K562 (cell line): ENCODE data around the gene TMEM107. TPM values are rescaled to one million over a fixed set of nuclear protein-coding genes. Genes with fewer than 3 reads are reported as not detected.

Experiments used
- ATF1 ChIP-seq, 2 experiments: fragments of 450-650 bp in 1 of 2; IDR thresholded peaks; 2 replicates each; pipeline ENCODE4 v1.6.1; 2016; ENCODE audit warnings: missing compliant biosample characterization in 1 of 2, missing genetic modification characterization in 1 of 2
- CEBPB ChIP-seq: fragments of 450-650 bp; IDR thresholded peaks from 2 replicates; pipeline ENCODE4 v1.6.1; 2016; ENCODE audit warnings: missing genetic modification characterization, missing compliant biosample characterization
- FOXK1 ChIP-seq: sonication (generic); formaldehyde crosslinking; IDR thresholded peaks from 2 replicates; pipeline ENCODE4 v1.8.0; 2022; ENCODE audit warnings: missing genetic modification reagents, mild to moderate bottlenecking, borderline replicate concordance
- ILK ChIP-seq: fragments of 450-650 bp; IDR thresholded peaks from 2 replicates; pipeline ENCODE4 v1.6.1; 2016; ENCODE audit warnings: missing genetic modification characterization, low read depth, mild to moderate bottlenecking, missing compliant biosample characterization, moderate library complexity, borderline replicate concordance
- MXI1 ChIP-seq: IDR thresholded peaks from 2 replicates; pipeline ENCODE4 v1.6.1; 2011; ENCODE audit warnings: low read depth, mild to moderate bottlenecking, improper control_type of control experiment, low read length
- NR2C1 ChIP-seq, 2 experiments: fragments of 450-650 bp; IDR thresholded peaks; 2 replicates each; pipeline ENCODE4 v1.6.1; 2017; ENCODE audit warnings: mild to moderate bottlenecking in 2 of 2, antibody characterized with exemption in 1 of 2, inconsistent platforms in 1 of 2, missing compliant biosample characterization in 1 of 2, missing genetic modification characterization in 1 of 2
- POLR2B ChIP-seq: fragments of 450-650 bp; IDR thresholded peaks from 2 replicates; pipeline ENCODE4 v1.6.1; 2018; ENCODE audit warnings: low read depth; ENCODE audit not compliant: partially characterized antibody
- POLR3G ChIP-seq: IDR thresholded peaks from 2 replicates; pipeline ENCODE4 v1.6.1; 2011; ENCODE audit not compliant: insufficient read length, insufficient replicate concordance; ENCODE audit errors: extremely low read depth
- PRPF4 ChIP-seq: fragments of 200-400 bp; formaldehyde crosslinking; IDR thresholded peaks from one replicate; pipeline ENCODE4 v1.6.1; 2017; ENCODE audit warnings: low read length, low read depth, mild to moderate bottlenecking; ENCODE audit not compliant: insufficient read depth, poor library complexity, severe bottlenecking
- RBFOX2 ChIP-seq: fragments of 200-400 bp; formaldehyde crosslinking; IDR thresholded peaks from 2 replicates; pipeline ENCODE4 v1.6.1; 2017; ENCODE audit warnings: low read depth, mild to moderate bottlenecking, low read length, moderate library complexity
- SMAD4 ChIP-seq: fragments of 250-450 bp; sonication (Bioruptor Pico); conservative IDR thresholded peaks from 2 replicates; pipeline ENCODE4 v1.8.0; 2021; ENCODE audit warnings: inconsistent platforms, mild to moderate bottlenecking, moderate library complexity
- polyA plus RNA-seq, 8 experiments: library from polyadenylated mRNA; depleted of rRNA in 4 of 8; stranded (reverse) in 5 of 8; unstranded in 3 of 8; fragments of >200 nt; fragmentation: Nextera tagmentation in 2 of 8; fragmentation: Illumina TruSeq in 1 of 8; extraction: Ambion mirVana in 2 of 8; extraction: Trizol in 1 of 8; gene quantifications; 2 replicates each; pipeline versions ENCODE4 v1.2.1 to v1.2.3, GENCODE V29; 2011 to 2014; ENCODE audit warnings: inconsistent platforms in 1 of 8, missing spikeins in 1 of 8
- total RNA-seq, 7 experiments: library from RNA; depleted of rRNA in 6 of 7; stranded (reverse); fragments of >200 nt in 6 of 7; fragmentation: Illumina TruSeq in 2 of 7; extraction: Trizol in 2 of 7; gene quantifications; 2 replicates each; pipeline versions ENCODE4 v1.2.1 to v1.2.3, GENCODE V29; 2011 to 2021; ENCODE audit warnings: low replicate concordance in 1 of 7
- TF ChIP-seq, protein P1 (sequence below): sonication (generic); formaldehyde crosslinking; IDR thresholded peaks from 2 replicates; pipeline ENCODE4 v1.8.0; 2022; ENCODE audit warnings: missing genetic modification reagents, mild to moderate bottlenecking, moderate library complexity, borderline replicate concordance
- TF ChIP-seq, protein P2 (sequence below): fragments of 250-450 bp; sonication (Bioruptor Pico); IDR thresholded peaks from 2 replicates; pipeline ENCODE4 v1.8.0; 2021; ENCODE audit warnings: moderate library complexity, mild to moderate bottlenecking, inconsistent platforms
- TF ChIP-seq, protein P3 (sequence below): sonication (generic); formaldehyde crosslinking; IDR thresholded peaks from 2 replicates; pipeline ENCODE4 v1.5.0; 2020; ENCODE audit warnings: missing genetic modification reagents

Gene TMEM107
- total and polyA plus RNA-seq, 9 of the 15 experiments (the other 6 are each of a cell fraction or from before 2014, with no cell fraction given), result 7.1 to 26.2 (median 16.9) TPM

DNA sequence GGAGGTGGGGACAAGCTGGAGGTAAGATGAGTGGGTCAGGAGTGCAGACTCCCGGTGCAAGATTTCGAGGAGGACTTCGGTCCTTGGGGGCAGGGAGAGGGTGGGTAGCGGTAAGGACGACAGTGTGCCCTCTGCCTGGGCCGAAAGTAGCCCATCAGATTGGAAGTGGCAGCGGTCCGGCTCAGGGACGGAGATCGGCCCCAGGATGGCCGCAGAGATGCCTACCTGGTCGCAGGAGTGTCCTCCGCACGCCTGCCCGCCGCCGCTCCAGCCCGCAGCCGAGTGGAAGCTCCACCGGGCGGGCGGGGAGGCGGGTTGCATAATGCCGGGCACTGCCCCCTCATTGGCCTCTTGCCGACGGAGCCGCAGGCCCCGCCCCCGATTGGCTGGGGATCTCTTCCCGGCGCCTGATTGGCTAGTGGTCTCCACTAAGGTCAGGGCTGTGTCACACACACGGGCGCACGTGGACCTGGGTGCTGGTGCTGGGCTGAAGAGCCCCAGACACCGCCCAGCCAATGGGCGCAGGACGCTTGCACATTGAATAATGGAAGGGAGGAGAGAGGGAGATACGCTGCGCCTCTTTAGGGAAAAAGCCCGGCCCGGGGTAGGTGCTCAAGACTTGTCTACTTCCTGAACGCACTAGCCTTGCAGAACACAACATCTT lies 23.9 kb downstream of the TMEM107 start, which contains the start of gene PER1 (continued):
- TF ChIP-seq SMAD4, result peak; percentile 59; the same call in 1 of the 2 replicates
- TF ChIP-seq POLR2B, result peak; percentile 32
- TF ChIP-seq CEBPB (tag), result peak; percentile 98
- TF ChIP-seq ATF1 (CRISPR knock-in tag; IDR thresholded peaks at IDR 0.05), result no peak
- TF ChIP-seq ATF1 (tag; IDR thresholded peaks at IDR 0.05), result peak; percentile 66
- TF ChIP-seq, protein P1, sequence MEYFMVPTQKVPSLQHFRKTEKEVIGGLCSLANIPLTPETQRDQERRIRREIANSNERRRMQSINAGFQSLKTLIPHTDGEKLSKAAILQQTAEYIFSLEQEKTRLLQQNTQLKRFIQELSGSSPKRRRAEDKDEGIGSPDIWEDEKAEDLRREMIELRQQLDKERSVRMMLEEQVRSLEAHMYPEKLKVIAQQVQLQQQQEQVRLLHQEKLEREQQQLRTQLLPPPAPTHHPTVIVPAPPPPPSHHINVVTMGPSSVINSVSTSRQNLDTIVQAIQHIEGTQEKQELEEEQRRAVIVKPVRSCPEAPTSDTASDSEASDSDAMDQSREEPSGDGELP (CRISPR knock-in tag), result peak; percentile 34; the same call in 1 of the 2 replicates
- 0 out of 2 replicates have a peak, but pooled peaks have one; percentile 57 for TF ChIP-seq FOXK1 (CRISPR knock-in tag)
- TF ChIP-seq POLR3G, result no peak
- TF ChIP-seq, protein P2, sequence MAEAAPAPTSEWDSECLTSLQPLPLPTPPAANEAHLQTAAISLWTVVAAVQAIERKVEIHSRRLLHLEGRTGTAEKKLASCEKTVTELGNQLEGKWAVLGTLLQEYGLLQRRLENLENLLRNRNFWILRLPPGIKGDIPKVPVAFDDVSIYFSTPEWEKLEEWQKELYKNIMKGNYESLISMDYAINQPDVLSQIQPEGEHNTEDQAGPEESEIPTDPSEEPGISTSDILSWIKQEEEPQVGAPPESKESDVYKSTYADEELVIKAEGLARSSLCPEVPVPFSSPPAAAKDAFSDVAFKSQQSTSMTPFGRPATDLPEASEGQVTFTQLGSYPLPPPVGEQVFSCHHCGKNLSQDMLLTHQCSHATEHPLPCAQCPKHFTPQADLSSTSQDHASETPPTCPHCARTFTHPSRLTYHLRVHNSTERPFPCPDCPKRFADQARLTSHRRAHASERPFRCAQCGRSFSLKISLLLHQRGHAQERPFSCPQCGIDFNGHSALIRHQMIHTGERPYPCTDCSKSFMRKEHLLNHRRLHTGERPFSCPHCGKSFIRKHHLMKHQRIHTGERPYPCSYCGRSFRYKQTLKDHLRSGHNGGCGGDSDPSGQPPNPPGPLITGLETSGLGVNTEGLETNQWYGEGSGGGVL (CRISPR knock-in tag), result no peak
- peak; percentile 82 for TF ChIP-seq RBFOX2
- TF ChIP-seq ILK, result no peak
- no peak for TF ChIP-seq PRPF4
- peak; percentile 65; the same call in 1 of the 2 replicates for TF ChIP-seq MXI1
- TF ChIP-seq, protein P3, sequence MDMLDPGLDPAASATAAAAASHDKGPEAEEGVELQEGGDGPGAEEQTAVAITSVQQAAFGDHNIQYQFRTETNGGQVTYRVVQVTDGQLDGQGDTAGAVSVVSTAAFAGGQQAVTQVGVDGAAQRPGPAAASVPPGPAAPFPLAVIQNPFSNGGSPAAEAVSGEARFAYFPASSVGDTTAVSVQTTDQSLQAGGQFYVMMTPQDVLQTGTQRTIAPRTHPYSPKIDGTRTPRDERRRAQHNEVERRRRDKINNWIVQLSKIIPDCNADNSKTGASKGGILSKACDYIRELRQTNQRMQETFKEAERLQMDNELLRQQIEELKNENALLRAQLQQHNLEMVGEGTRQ (CRISPR knock-in tag), result peak; percentile 18; the same call in 1 of the 2 replicates
- TF ChIP-seq NR2C1 (IDR thresholded peaks at IDR 0.05), result no peak
- 0 out of 2 replicates have a peak, but pooled peaks have one; percentile 34 for TF ChIP-seq NR2C1 (tag; IDR thresholded peaks at IDR 0.05)
